Adrenal gland (tissue), 12 donors: Measurements from ENCODE around the gene ZMAT3. TPM values are rescaled to one million over a fixed set of nuclear protein-coding genes. Genes with fewer than 3 reads are reported as not detected.

ENCODE experiments used
- DNase-seq, 7 donors: peaks; one replicate each; pipeline ENCODE4 v3.0.0-alpha.2; 2019 to 2020
- H3K27ac ChIP-seq, 5 donors: fragments of 200-600 bp; sonication (generic) in 4 of 5; 1 replicate in 3 of 5; 2 replicates in 2 of 5; pipeline versions ENCODE4 v1.5.1 to v1.8.0; 2016 to 2020; ENCODE audit warnings: mild to moderate bottlenecking in 1 of 5
- H3K27me3 ChIP-seq: fragments of 200-600 bp; 2 replicates; pipeline ENCODE4 v1.8.0; 2021
- H3K36me3 ChIP-seq, 2 donors: fragments of 200-600 bp; replicated peaks in 1 of 2; 1 replicate in 1 of 2; 2 replicates in 1 of 2; pipeline versions ENCODE4 v1.5.1 to v1.8.0; 2018 to 2022
- H3K4me1 ChIP-seq, 2 donors: fragments of 200-600 bp; replicated peaks in 1 of 2; 1 replicate in 1 of 2; 2 replicates in 1 of 2; pipeline versions ENCODE4 v1.5.1 to v1.8.0; 2018 to 2021
- H3K4me3 ChIP-seq, 4 donors: fragments of 200-600 bp; sonication (generic) in 3 of 4; one replicate each; pipeline ENCODE4 v1.5.1; 2016 to 2018
- H3K9me3 ChIP-seq, 3 donors: fragments of 200-600 bp; sonication (generic) in 1 of 3; replicated peaks in 1 of 3; 1 replicate in 2 of 3; 2 replicates in 1 of 3; pipeline versions ENCODE4 v1.5.1 to v1.8.0; 2016 to 2021
- POLR2A ChIP-seq, 2 donors: fragments of 450-650 bp; IDR thresholded peaks; one replicate each; pipeline ENCODE4 v1.6.1; 2017; ENCODE audit warnings: antibody characterized with exemption in 2 of 2, mild to moderate bottlenecking in 2 of 2, moderate library complexity in 1 of 2
- WGBS, 4 donors: extraction: QIAGEN DNeasy Blood & Tissue Kit in 2 of 4; methylation state at CpG; one replicate each; pipeline versions ENCODE4 v1.1.5 to v1.1.7; 2013 to 2017; 5-methylcytosine and 5-hydroxymethylcytosine counted together
- intact Hi-C, 2 donors: fragments of 100-400 bp; cut with DNase I; formaldehyde crosslinking; loops; one replicate each; pipeline versions ENCODE4 v1.14.1 to v1.15.0; 2022 to 2023
- polyA plus RNA-seq, 3 donors: library from polyadenylated mRNA; stranded (reverse); fragments of 200-250 nt in 2 of 3; fragments of 350-450 nt in 1 of 3; fragmentation: Illumina TruSeq in 1 of 3; extraction: RNeasy Lipid Tissue Mini Kit (QIAGEN cat#74804) in 1 of 3; gene quantifications; one replicate each; pipeline ENCODE4 v1.2.3, GENCODE V29; 2013 to 2014
- total RNA-seq, 9 donors: library from RNA; depleted of rRNA in 4 of 9; stranded (reverse); fragments of >200 nt in 4 of 9; fragments of 120-200 nt in 1 of 9; fragmentation: NEBNext Ultra II Directional in 1 of 9; extraction: Animal tissue kit (Norgen Biotek cat#: 25700) in 1 of 9; gene quantifications; one replicate each; pipeline versions ENCODE4 v1.1.0 to v1.2.4, GENCODE V29; 2013 to 2023
- TF ChIP-seq, protein P1 (sequence below), 6 experiments: fragments of 450-650 bp in 4 of 6; fragments of 200-600 bp in 2 of 6; sonication (generic) in 1 of 6; IDR thresholded peaks; 1 replicate in 5 of 6; 2 replicates in 1 of 6; pipeline versions ENCODE4 v1.5.1 to v1.8.0; 2016 to 2021; ENCODE audit warnings: antibody characterized with exemption in 6 of 6, mild to moderate bottlenecking in 2 of 6, moderate library complexity in 1 of 6
- donor health status: healthy with polysubstance abuse.
- donor health status: Bipolar disorder and iron deficiency.
- donor health status: DM: yes; HTN: yes; CAD: no.
- donor health status: DM: no; HTN: no; CAD: no.
- donor health status: DM: no; HTN: no; CAD: no.
- donor health status: DM: yes; HTN: yes; CAD: no.

Gene ZMAT3
- total and polyA plus RNA-seq, 12 donors = 1.8 to 30.0 (median 18.1) TPM

DNA sequence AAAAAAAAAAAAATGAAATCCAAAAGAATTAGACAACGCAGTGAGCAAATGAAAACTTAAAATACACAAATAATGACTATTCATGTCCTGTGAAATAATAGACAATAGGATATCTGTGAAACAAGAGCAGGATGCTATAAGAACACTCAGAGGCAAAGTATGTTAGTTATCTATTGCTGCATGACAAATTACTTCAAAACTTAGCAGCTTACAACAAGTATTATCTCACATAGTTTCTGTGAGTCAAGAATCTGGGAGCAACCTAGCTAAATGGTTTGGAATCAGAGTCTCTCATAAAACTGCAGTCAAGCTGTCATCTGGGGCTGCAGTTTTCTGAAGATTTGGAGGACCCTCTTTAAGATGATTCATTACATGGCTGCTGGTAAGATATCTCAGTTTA lies 36.5 kb upstream of the ZMAT3 start:
- Histone ChIP-seq H3K4me1 (no peaks in the 10 kb centered on the region), H3K27ac (no peak overlapping the region), H3K27me3 (no peaks in the 10 kb centered on the region), H3K9me3 (no peaks in the 10 kb centered on the region), H3K4me3 (no peak overlapping the region), H3K36me3 (no peaks in the 10 kb centered on the region)
- TF ChIP-seq POLR2A (IDR thresholded peaks at IDR 0.05) = no peak
- TF ChIP-seq, protein P1, sequence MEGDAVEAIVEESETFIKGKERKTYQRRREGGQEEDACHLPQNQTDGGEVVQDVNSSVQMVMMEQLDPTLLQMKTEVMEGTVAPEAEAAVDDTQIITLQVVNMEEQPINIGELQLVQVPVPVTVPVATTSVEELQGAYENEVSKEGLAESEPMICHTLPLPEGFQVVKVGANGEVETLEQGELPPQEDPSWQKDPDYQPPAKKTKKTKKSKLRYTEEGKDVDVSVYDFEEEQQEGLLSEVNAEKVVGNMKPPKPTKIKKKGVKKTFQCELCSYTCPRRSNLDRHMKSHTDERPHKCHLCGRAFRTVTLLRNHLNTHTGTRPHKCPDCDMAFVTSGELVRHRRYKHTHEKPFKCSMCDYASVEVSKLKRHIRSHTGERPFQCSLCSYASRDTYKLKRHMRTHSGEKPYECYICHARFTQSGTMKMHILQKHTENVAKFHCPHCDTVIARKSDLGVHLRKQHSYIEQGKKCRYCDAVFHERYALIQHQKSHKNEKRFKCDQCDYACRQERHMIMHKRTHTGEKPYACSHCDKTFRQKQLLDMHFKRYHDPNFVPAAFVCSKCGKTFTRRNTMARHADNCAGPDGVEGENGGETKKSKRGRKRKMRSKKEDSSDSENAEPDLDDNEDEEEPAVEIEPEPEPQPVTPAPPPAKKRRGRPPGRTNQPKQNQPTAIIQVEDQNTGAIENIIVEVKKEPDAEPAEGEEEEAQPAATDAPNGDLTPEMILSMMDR (IDR thresholded peaks at IDR 0.05) = no peak
- 73 to 87% (median 82%) methylated on average over 1 of the region's 1 CpG for WGBS, 4 donors
- intact Hi-C loops = loop anchor here in 1 of 2 donors (5.0 kb wide), 1 partner anchor 209 kb away; no protein-coding TSS in a partner anchor
- DNase-seq = no peak

DNA sequence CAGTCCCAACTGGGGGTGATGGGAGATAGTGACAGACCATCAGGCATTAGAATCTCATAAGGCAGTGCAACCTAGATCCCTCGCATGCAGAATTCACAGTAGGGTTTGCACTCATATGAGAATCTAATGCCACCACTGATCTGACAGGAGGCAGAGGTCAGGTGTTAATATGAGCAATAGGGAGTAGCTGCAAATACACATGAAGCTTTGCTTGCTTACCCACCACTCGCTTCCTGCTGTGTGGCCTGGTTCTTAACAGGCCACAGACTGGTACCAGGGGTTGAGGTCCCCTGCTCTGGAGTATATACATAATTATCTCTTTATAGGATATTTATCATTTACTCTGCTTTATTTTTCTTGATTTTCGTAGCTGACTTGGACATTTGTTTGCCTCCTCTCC lies 36.0 kb upstream of the ZMAT3 start:
- TF ChIP-seq, protein P1 (IDR thresholded peaks at IDR 0.05) = no peak
- TF ChIP-seq POLR2A (IDR thresholded peaks at IDR 0.05) = no peak
- intact Hi-C loops = loop anchor here in 1 of 2 donors (5.0 kb wide), 1 partner anchor 210 kb away; no protein-coding TSS in a partner anchor
- DNase-seq = no peak
- Histone ChIP-seq H3K27ac (no peak overlapping the region), H3K9me3 (no peaks in the 10 kb centered on the region), H3K36me3 (no peaks in the 10 kb centered on the region), H3K4me3 (no peak overlapping the region), H3K4me1 (no peaks in the 10 kb centered on the region), H3K27me3 (no peaks in the 10 kb centered on the region)
- WGBS, 4 donors = 77 to 90% (median 82%) methylated on average over 3 of the region's 3 CpGs

DNA sequence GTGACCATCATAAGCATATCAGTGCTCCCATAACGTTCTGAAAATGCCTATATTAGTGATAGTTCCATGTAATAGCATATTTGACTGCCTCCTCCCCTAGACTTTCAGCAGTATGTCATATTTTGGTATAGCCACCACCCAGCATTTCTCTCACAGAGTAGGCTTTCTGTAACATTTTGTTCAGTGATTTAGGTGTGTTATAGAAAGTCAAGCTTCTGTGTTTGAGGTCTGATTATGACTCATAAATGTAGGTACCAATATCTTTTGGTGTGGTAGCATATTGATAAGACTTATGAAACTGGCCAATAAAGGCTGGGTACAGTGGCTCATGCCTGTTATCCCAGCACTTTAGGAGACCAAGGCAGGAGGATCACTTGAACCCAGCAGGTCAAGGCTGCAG lies 34.3 kb upstream of the ZMAT3 start:
- intact Hi-C loops = loop anchor here in 1 of 2 donors (5.0 kb wide), 1 partner anchor 211 kb away; no protein-coding TSS in a partner anchor
- Histone ChIP-seq H3K27me3 (no peaks in the 10 kb centered on the region), H3K9me3 (no peaks in the 10 kb centered on the region), H3K4me3 (no peak overlapping the region), H3K4me1 (no peaks in the 10 kb centered on the region), H3K36me3 (no peaks in the 10 kb centered on the region), H3K27ac (no peak overlapping the region)
- 15 to 35% (median 29%) methylated on average over 1 of the region's 1 CpG for WGBS, 4 donors
- no peak for TF ChIP-seq POLR2A (IDR thresholded peaks at IDR 0.05)
- DNase-seq = no peak

DNA sequence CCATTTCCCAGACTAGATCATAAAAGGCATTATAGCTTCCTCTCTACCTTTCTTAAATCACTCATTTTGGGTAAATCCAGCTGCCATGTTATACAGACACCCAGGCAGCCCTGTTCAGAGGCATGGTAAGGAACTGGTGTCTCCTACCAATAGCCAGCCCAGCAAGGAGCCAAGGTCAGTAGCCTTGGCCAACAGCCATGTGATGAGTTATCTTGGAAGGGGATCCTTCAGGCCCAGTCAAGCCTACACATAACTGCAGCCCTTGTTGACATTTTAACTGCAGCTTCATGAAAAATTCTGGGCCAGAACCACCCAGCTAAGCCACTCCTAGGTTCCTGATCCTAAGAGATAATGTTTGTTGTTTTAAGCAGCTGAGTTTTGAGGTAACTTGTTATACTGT lies 29.0 kb upstream of the ZMAT3 start:
- H3K4me3 ChIP-seq = no peak overlapping the region
- TF ChIP-seq, protein P1 (IDR thresholded peaks at IDR 0.05) = no peak
- TF ChIP-seq POLR2A (IDR thresholded peaks at IDR 0.05) = no peak
- H3K4me1 ChIP-seq = peaks cover 0 to 5% of the 10 kb centered on the region in 2 donors
- DNase-seq = peak; percentile 70 to 84 (median 79)
- H3K36me3 ChIP-seq = no peaks in the 10 kb centered on the region
- H3K27me3 ChIP-seq = no peaks in the 10 kb centered on the region
- intact Hi-C loops = no loop called here
- H3K27ac ChIP-seq = no peak overlapping the region
- H3K9me3 ChIP-seq = no peaks in the 10 kb centered on the region

DNA sequence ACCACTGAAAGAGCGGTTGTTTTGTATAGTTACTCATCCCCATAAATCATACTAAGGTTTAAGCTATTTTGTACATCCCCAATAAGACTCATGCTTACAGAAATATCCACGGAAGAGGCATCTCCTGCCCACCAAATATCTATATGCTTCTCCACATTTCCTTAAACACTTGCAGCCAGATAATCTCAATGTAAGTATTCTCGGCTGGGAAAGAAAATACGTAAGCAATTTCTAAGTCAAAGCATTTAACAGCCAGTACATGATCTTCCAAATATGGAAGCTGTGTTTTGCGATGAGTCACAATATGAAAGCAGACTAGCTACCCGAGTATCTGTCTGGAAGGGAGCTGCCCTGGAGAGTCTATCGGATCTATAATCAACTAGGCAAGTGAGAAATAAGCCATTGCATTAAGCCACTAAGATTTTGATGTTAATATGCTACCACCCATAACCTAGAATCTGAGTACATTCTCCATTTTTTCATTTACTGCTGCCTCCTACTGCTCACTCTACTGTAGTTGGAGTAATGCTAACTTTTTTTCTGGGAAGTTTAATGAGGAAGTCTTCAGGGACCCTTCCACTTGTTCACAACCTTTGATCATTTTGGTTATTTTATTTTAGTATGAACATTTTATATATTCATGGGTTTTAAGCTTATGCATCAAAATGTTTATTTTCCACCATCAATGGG lies 26.9 kb upstream of the ZMAT3 start:
- TF ChIP-seq POLR2A (IDR thresholded peaks at IDR 0.05) = no peak
- TF ChIP-seq, protein P1 (IDR thresholded peaks at IDR 0.05) = peak in 1 of 6 experiments; percentile 21
- Histone ChIP-seq H3K27ac (no peak overlapping the region), H3K9me3 (no peaks in the 10 kb centered on the region), H3K27me3 (no peaks in the 10 kb centered on the region), H3K4me3 (peak overlapping the region in 1 of 4 donors; percentile 33), H3K4me1 (peaks cover 0 to 5% of the 10 kb centered on the region in 2 donors), H3K36me3 (no peaks in the 10 kb centered on the region)
- WGBS, 4 donors = 44 to 58% (median 51%) methylated on average over 7 of the region's 7 CpGs
- intact Hi-C loops = no loop called here
- no peak for DNase-seq
